Stimulated activated CD8-positive, alpha-beta memory T cell treated with anti-CD3 and anti-CD28 coated beads, Interleukin-2, amount 100 ng/mL, for 48 hours (primary cell): Measurements from ENCODE around the gene USF1.
A peak's percentile ranks its signal among the peaks of the same experiment; 100 is the strongest.
"Not testable (repeated sequence)": the region's sequence is repeated elsewhere in the genome, so short reads cannot be mapped to it uniquely, and the experiment has no call there.

Source experiments
- DNase-seq, 2 donors: peaks; one replicate each; pipeline ENCODE4 v3.0.0-alpha.2; 2020; ENCODE audit warnings: low read depth in 2 of 2

Gene USF1

DNA sequence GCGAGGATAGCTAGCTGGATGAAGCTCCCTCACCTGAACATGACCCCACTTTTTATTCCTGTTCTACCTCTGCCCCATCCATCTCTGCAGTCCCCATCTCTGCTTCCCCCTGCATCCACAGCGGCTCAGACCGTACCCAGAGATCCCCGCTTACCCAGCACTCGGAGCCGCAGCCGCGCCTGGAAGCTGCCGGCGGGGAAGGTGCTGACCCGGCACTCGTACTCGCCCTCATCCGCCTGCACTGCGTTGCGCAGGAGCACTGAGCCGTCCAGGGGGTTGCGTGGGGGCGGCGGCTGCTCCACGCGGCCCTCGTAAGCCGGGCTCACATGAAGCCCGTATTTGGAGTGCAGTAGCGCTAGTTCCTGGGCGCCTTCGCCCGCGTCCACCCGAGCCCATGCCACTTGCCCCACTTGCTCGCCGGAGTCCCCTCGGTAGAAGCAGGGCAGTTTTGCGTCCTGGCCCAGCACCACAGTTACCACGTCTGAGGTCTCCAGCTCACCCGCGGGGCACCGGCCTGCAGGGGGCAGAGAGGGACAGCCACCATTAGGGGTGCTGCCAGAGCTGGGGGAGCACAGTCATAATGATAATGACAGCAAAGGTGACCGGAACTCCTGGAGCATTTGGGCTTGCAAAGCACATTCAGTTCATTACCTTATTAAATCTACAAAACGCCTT is 33.8 kb upstream of the USF1 start:
- DNase-seq, result no peak

DNA sequence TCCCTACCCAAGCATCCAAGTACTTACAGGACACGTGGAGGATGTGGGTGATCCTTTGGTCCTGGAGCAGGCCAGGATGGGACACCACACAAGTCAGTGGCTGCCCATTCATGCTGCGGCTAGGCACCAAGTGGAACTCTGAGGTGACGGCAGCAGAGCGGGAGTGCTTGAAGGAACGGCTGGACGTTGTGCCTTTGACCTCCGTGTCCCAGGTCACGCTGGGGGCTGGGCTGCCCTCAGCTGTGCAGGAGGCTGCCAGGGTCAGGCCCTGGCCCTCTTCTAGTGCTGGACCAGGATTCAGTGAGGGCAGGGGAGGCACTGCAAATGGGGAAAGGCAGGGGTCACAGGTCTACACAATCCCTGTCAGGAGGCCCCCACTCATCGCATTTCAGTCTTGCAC is 31.6 kb upstream of the USF1 start:
- DNase-seq, result no peak

DNA sequence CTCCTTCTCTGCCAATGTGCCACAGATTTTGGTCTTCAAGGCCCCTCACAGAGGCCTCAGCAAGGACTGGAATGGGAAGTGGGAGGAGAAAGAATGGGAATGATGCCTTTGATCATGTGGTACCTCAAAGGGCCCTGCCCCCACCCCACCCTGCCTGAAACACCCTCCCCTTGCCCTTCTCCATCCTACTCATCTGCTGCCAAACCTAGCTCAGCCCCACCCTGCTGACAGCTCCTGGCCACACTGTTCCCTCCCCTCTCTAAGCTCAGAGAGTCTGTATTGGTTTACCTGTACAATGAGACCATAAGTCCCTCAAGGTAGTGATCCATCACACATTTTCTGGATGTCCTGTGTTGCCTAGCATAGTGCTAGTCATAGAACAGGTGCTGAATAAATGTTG is 30.6 kb upstream of the USF1 start:
- no peak for DNase-seq

GRCh38 chr1:161074676-161075368 is 29.0 kb upstream of the USF1 start:
- no peak for DNase-seq

DNA sequence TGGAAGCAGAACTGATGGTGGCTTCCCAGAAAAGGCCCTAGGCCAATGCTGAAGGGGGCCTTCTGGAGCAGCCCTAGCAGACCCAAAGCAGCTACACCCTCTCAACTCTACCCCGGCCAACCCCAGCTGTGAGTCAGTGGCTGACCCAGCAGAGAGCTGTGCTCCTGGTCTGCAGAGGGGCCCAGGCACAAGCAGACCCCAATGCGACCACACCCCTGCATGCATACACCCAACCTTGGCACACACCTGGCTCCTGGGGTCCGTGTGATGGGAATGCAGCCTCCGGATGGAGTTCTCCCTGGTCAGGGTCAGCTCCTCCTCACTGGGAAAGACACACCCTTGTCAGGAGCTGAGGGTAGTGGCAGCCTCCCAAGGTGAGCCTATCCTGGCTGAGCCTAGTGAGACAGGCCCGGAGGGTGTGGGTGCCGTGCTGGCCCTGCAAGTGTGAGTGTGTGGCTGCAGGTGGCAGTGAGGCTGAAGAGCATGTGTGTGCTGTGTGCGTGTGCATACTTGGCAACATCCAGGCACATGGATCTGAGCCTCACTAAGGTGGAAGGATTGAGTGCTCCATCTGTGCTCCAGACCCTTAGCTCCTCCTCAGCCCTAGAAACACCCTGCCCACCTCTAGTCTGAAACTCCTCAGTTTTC is 27.8 kb upstream of the USF1 start:
- no peak for DNase-seq

DNA sequence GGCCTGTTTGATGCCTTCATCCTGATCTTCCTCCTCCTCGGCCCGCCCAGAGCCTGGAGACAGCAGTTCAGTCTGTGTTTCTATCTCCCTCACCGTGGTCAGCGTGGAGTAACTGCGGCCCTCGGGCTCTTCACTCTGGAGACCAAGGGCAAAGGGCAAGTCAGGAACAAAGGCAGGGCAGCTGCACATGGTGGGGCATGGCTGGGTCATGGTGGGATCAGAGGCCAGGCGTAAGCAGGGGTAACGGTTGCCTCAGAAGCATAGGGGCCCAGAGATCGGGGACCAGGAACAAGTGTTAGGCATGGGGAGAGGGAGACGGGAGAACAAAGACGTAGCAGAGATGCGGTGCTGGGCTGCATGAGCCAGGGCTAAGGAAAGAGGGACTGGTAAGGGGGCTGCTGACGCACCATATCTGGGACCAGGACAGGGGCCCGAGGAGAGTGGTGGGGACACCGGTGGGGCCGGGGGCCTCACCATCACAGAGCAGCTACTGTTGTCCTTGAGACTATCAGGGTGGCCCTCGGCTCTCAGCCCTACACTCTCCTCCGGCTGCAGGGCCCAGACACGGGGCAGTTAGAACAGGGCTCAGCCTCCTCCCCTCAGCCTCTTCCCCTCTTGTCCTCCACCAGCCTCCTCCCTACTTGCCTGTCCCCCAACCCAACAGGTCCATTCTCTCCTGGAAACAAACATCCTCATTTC is 27.1 kb upstream of the USF1 start:
- DNase-seq, result no peak

- peak in 1 of 2 donors; percentile 36 for DNase-seq
These were observed 26.2 kb upstream of the USF1 start for GRCh38 chr1:161071886-161072371.

DNA sequence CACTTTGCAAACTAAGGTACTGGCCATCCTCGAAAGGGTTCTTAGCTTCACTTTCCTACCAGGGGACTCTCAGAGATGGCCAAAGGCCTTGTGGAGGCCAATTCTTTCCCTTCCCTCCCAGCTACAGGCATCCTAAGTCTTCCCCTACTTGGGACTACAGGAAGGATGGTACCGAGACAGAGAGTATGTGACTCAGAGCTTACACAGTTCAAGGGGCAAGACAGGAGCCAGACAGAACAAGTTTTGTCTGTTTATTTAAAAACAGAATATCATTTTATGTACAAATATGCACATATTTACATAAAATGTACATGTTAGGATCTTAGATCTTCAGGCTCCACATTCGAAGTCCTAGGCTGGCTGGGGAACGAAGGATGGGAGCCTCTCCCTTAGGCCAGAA is 25.0 kb upstream of the USF1 start:
- DNase-seq, result no peak

DNA sequence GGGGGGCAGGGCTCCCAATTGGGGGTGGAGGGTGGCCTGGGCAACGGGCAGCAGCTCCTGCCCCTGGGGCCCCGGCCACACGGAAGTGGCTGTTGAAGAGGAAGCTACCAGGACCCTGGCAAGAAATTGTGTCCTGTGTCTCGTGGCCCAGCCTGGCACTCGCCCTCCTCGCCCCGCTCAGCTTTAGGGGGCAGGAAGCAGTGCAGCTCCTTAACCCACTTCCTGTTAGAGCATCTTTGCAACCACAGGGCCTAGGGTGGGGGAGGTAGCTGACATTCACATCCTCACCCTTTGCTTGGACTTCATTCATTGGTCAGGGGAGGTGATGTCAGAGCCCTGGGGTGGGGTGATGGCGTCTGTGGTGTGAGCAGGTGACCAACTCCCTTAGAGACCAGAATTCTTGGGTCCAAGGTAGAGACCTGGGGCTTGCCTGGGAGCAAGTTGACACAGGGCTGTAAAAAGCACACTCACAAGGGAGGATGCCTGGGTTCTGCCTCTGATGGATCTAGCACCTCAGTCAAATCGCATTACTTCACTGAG is 24.0 kb upstream of the USF1 start, which contains the start of gene ARHGAP30:
Gene ARHGAP30, minus strand, starts transcription at position 161 of the 540 bp plus-strand sequence. CDS start 267 bp downstream, outside the sequence.
- peak; percentile 72 for DNase-seq

GRCh38 chr1:161069241-161069640 is 23.5 kb upstream of the USF1 start:
- no peak for DNase-seq

DNA sequence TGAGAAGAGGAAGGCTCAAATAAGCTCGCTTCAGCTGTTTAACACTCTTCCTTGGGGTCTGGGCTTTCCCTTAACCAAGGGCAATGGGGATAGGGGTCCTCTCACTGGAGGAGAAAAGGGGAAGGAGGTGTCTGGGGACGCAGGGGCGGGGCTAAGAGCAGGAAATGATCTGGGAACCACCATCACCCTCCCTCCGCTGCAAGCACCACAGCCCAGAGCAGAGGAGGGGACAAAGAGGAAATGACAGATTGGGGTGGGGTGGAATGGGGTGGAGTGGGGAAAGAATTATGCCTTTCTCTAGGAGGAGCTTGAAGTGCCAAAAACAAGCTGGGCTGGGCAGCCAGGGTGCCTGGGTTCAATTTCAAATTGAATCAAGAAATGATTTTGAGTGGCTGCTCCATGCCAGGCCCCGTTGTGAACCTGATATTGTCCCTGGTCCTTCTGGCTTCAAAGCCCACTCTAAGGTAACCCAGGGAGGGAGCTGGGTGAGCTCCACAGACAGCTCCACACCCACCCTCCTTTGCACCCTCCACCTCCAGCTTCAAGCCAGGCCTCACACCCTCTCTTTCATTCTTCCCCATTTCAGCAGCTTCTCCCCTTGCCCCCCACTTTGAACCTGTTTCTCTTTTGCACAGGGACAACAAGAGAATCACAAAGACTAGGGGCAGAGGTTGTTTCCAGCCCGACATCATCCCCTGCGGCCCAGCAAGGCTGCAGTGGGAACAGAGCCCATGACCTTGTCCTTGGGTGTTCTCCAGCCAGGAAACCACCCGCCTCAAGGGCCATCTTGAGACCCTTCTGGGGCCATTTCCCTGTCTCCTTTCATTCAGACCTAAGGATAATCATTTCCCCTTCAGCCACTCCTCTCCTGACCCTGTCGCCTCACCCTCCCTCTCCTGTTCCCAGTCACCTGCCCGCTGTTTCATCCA is 22.8 kb upstream of the USF1 start:
- peak; percentile 68 to 77 for DNase-seq

DNA sequence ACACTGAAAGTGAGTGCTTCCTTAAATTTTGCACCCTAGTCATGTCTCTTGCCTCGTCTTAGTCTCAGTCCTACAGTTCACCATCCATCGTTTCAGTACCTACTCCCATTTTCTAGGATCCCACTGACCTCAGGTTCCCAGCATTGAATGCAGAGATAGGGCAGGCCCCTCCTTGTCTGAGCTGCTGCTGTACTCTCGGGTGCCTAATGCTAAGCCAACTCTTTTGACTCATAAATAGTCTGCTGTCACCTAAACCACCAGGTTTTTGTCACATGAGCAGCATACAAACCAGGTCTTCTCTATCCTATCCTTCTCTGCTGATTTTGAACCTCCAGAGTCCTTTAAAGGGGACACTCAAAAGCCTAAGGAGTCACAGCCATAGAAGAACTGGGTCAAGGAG is 20.9 kb upstream of the USF1 start:
- no peak for DNase-seq

GRCh38 chr1:161065681-161066080 is 19.9 kb upstream of the USF1 start:
- DNase-seq, result not testable (repeated sequence)

GRCh38 chr1:161063936-161064335 is 18.2 kb upstream of the USF1 start:
- DNase-seq, result not testable (repeated sequence)

DNA sequence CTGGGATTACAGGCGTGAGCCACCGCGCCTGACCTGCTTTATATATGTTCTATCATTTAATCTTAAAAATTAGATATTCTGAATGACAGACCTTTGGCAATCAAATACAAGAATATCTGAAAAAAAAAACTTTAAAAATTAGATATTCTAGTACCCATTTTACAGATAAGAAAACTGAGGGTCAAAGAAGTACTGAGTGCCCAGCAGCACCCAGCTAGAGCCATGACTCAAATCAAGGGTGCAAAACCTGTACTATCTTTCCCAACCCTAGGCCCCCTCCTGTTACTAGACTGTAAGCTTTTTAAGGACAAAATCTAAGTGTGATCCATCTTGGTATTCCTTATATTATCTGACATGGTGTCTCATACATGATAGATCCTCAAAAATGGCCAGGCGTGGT is 15.6 kb upstream of the USF1 start:
- DNase-seq, result no peak

GRCh38 chr1:161059293-161059692 is 13.5 kb upstream of the USF1 start:
- DNase-seq, result no peak

DNA sequence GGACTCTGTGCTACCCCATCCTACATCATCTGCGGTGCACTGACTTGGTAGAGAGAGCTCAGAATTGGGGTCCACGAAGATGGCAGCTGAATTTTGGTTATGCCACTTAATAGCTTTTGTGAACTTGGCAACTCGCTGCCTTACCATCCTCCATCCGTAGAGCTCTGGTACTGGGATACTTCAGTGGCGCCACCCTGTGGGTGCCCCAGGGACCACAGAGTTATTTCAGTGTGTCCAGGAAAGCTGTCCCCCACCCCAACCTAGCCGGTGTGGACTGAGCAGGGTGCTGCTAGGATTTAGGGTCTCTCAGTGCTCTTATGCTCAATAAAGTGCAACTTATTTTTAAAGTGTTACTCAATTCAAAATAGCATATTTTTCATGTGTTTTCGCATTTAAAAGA is 9.0 kb upstream of the USF1 start:
- no peak for DNase-seq

GRCh38 chr1:161054232-161054631 is 8.5 kb upstream of the USF1 start:
- DNase-seq, result no peak

- DNase-seq, result no peak
These were observed 7.1 kb upstream of the USF1 start for GRCh38 chr1:161052899-161053298.

DNA sequence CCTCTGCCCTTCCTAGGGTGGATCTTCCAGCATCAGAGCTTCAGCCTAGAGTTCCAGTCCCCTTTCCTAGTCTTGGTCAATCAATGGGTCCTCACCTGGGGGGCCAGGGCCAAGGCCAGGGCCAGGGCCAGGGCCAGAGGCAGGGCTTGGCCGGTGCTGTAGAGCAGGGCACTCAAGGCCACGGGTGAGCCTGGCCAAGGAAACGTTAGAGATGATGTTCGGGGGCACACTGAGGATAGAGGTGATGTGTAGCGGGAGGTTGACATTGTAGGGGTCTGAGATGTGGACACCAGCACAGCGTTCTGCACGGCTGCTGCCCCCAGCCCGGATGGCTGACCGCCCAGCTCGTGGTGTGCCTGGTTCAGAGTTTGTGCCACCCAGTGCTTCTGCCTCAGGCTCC is 5.4 kb upstream of the USF1 start:
- DNase-seq, result no peak
